ENCODE data around the gene JAM3. TPM values are rescaled to one million over a fixed set of nuclear protein-coding genes. Genes with fewer than 3 reads are reported as not detected.
A peak's percentile ranks its signal among the peaks of the same experiment; 100 is the strongest.
"Not testable (repeated sequence)": the region's sequence is repeated elsewhere in the genome, so short reads cannot be mapped to it uniquely, and the experiment has no call there.

Gene JAM3
- total and polyA plus RNA-seq, 11 donors, result 11.9 to 56.9 (median 34.0) TPM

DNA sequence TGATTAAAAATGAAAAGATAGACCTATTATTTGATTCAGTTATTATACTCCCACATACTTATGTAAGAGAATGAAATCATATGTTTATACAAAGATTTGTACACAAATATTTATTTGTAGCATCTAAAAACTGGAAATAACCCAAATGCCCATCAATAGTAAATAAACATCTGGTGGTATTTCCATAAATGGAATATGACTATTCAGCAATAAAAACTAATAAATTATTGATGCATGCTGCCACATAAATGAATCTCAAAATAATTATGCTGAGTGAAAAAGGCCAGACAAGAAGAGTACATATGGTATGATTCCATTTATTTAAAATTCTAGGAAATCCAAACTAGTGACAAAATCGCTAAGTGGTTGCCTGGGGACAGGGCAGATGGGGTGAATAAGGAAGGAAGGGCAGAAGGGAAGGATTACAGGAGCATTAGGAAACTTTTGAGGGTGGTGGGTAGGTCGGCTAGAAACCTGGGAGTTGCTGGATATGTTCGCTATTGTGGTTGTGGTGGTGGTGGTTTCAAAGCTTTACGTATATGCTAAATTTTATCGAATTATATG lies 41.5 kb downstream of the JAM3 start:
- Histone ChIP-seq H3K36me3 (no peaks in the 10 kb centered on the region), H3K4me3 (no peak overlapping the region), H3K9me3 (peaks cover 0 to 19% (median 12%) of the 10 kb centered on the region in 12 donors), H3K27me3 (no peaks in the 10 kb centered on the region), H3K4me1 (no peaks in the 10 kb centered on the region), H3K27ac (no peak overlapping the region)
- ATAC-seq (no peak), DNase-seq (no peak)
- no peak for TF ChIP-seq POLR2A (IDR thresholded peaks at IDR 0.05)
- TF ChIP-seq, protein P1, sequence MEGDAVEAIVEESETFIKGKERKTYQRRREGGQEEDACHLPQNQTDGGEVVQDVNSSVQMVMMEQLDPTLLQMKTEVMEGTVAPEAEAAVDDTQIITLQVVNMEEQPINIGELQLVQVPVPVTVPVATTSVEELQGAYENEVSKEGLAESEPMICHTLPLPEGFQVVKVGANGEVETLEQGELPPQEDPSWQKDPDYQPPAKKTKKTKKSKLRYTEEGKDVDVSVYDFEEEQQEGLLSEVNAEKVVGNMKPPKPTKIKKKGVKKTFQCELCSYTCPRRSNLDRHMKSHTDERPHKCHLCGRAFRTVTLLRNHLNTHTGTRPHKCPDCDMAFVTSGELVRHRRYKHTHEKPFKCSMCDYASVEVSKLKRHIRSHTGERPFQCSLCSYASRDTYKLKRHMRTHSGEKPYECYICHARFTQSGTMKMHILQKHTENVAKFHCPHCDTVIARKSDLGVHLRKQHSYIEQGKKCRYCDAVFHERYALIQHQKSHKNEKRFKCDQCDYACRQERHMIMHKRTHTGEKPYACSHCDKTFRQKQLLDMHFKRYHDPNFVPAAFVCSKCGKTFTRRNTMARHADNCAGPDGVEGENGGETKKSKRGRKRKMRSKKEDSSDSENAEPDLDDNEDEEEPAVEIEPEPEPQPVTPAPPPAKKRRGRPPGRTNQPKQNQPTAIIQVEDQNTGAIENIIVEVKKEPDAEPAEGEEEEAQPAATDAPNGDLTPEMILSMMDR (IDR thresholded peaks at IDR 0.05), result no peak
- intact Hi-C loops (cut with DNase I), result no loop called here
- WGBS, 4 donors, result 93 to 95% (median 94%) methylated on average over 5 of the region's 5 CpGs

GRCh38 chr11:134113787-134114186 lies 44.9 kb downstream of the JAM3 start:
- ATAC-seq; H3K36me3 ChIP-seq; intact Hi-C loops (cut with DNase I); H3K27ac ChIP-seq; H3K4me3 ChIP-seq; H3K27me3 ChIP-seq; H3K9me3 ChIP-seq; DNase-seq; H3K4me1 ChIP-seq: not testable (repeated sequence)
- 80 to 93% (median 83%) methylated on average over 1 of the region's 1 CpG for WGBS, 4 donors

- no peak overlapping the region for H3K4me3 ChIP-seq
- WGBS, 4 donors, result 83 to 88% (median 86%) methylated on average over 1 of the region's 1 CpG
- no peaks in the 10 kb centered on the region for H3K27me3 ChIP-seq
- H3K36me3 ChIP-seq, result no peaks in the 10 kb centered on the region
- H3K4me1 ChIP-seq, result peaks cover 6 to 31% (median 22%) of the 10 kb centered on the region in 12 donors
- H3K9me3 ChIP-seq, result no peaks in the 10 kb centered on the region
- H3K27ac ChIP-seq, result no peak overlapping the region
- intact Hi-C loops (cut with DNase I), result no loop called here
- TF ChIP-seq POLR2A (IDR thresholded peaks at IDR 0.05), result no peak
- TF ChIP-seq, protein P1 (IDR thresholded peaks at IDR 0.05), result no peak
- DNase-seq (no peak), ATAC-seq (no peak)
Measured at GRCh38 chr11:134116210-134116609, 47.3 kb downstream of the JAM3 start.

- DNase-seq (no peak), ATAC-seq (no peak)
- no peak overlapping the region for H3K4me3 ChIP-seq
- no peak for TF ChIP-seq POLR2A (IDR thresholded peaks at IDR 0.05)
- TF ChIP-seq, protein P1 (IDR thresholded peaks at IDR 0.05), result no peak
- intact Hi-C loops (cut with DNase I), result no loop called here
- H3K27me3 ChIP-seq, result no peaks in the 10 kb centered on the region
- no peaks in the 10 kb centered on the region for H3K9me3 ChIP-seq
- no peaks in the 10 kb centered on the region for H3K36me3 ChIP-seq
- H3K4me1 ChIP-seq, result peaks cover 6 to 49% (median 36%) of the 10 kb centered on the region in 12 donors
- H3K27ac ChIP-seq, result peak overlapping the region in 2 of 12 donors; percentile 30 to 91
Measured at GRCh38 chr11:134118006-134118405, 49.1 kb downstream of the JAM3 start.

DNA sequence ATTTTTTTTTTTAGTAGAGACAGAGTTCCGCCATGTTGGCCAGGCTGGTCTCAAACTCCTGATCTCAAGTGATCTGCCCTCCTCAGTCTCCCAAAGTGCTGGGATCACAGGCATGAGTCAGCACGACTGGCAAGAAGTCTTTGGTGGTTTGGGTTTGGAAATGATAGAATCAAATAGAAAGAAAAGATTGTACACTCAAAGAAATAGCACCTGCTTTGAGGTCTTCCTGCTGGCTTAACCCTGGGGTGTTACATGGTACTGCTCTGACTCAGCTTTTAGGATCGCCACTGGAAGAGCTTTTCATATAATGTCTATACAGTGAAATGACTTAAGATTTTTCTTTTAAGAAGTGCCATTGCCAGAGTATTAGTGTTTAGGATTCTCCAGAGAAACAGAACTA lies 50.2 kb downstream of the JAM3 start:
- H3K4me1 ChIP-seq, result peaks cover 6 to 56% (median 36%) of the 10 kb centered on the region in 12 donors

More for the DNA sequence above, 50.2 kb downstream of the JAM3 start:
- intact Hi-C loops (cut with DNase I), result no loop called here
- no peaks in the 10 kb centered on the region for H3K9me3 ChIP-seq
- ATAC-seq (no peak), DNase-seq (no peak)
- 90 to 97% (median 92%) methylated on average over 3 of the region's 3 CpGs for WGBS, 4 donors
- peak overlapping the region in 11 of 12 donors; percentile 70 to 92 (median 85) for H3K27ac ChIP-seq
- no peaks in the 10 kb centered on the region for H3K36me3 ChIP-seq
- no peak overlapping the region for H3K4me3 ChIP-seq
- TF ChIP-seq, protein P1 (IDR thresholded peaks at IDR 0.05), result no peak
- no peak for TF ChIP-seq POLR2A (IDR thresholded peaks at IDR 0.05)
- H3K27me3 ChIP-seq, result peaks cover 0 to 3% (median 0%) of the 10 kb centered on the region in 9 donors
